OCI-LY3 (cell line): ENCODE data around the gene TMEM88.

Experiments used
- CTCF ChIP-seq: fragments of 200-600, 300-600 bp; sonication (generic); IDR thresholded peaks from 2 replicates; pipeline ENCODE4 v1.5.1; 2014; ENCODE audit warnings: antibody characterized with exemption, low read length, low read depth
- EZH2phosphoT487 ChIP-seq: fragments of 200-600 bp; shearing (Covaris generic); IDR thresholded peaks from 2 replicates; pipeline ENCODE4 v1.6.1; 2018; ENCODE audit warnings: antibody characterized with exemption, mixed run types, low read depth

DNA sequence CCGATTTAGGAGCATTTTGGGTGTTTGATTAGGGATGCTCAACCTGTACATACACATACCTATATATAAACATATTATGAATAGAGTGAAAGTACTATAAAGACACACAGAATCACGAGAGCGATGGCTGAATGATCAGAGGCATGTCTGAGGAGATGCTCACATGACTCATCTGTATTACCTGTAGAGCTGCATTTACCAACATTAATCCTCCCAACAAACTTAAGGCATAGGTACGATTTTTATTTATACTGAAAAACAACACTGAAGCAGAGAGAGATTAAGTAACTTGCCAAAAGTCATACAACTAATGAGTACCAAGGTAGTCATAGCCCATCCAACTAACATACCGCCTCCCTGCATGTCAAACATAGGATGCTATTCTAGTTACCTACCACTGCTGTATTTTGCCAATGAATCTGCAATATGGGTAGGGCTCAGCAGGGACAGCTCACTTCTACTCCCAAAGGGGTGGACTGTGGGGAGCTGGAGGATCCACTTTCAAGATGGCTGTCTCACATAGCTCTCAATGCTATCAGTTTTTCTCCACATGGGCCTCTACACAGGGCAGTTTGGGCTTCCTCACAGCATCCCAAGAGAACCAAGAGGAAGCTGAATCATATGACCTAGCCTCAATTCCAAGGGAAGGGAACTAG is 10.3 kb downstream of the TMEM88 start:
- no peak for TF ChIP-seq EZH2phosphoT487
- TF ChIP-seq CTCF, result no peak
